Measurements from ENCODE around the gene RDH16.
"Not testable (repeated sequence)": the region's sequence is repeated elsewhere in the genome, so short reads cannot be mapped to it uniquely, and the experiment has no call there.

RDH16 gene

DNA sequence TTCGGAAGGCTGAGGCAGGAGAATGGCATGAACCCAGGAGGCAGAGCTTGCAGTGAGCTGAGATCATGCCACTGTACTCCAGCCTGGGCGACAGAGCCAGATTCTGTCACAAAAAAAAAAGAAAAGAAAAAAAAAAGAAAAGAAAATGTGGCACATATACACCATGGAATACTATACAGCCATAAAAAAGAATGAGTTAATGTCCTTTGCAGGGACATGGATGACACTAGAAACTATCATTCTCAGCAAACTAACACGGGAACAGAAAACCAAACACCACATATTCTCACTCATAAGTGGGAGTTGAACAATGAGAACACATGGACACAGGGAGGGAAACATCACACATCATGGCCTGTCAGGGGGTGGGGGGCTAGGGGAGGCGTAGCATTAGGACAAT lies 20.0 kb upstream of the RDH16 start:
- not testable (repeated sequence) for H2BK12ac ChIP-seq (ENCODE audit: low read length); H3K4ac ChIP-seq (ENCODE audit: low read depth, low read length); H2AK5ac ChIP-seq (ENCODE audit: low read length); H3K4me2 ChIP-seq (ENCODE audit: low read length); DNase-seq; H3K9me3 ChIP-seq (ENCODE audit: insufficient read depth, low read depth, low read length); H2BK120ac ChIP-seq (ENCODE audit: insufficient read depth, low read length, poor library complexity); H3K9ac ChIP-seq (ENCODE audit: low read length); H3K36me3 ChIP-seq (ENCODE audit: control insufficient read depth in 1 of 2, insufficient read depth in 2 of 2, low read length in 2 of 2); H3K23ac ChIP-seq (ENCODE audit: low read length); H3K4me3 ChIP-seq (ENCODE audit: low read depth, low read length); H2BK5ac ChIP-seq (ENCODE audit: low read depth, low read length, poor library complexity); H4K8ac ChIP-seq (ENCODE audit: low read depth, low read length); H3K18ac ChIP-seq (ENCODE audit: low read length); H3K27me3 ChIP-seq (ENCODE audit: insufficient read depth, low read length); H3K27ac ChIP-seq (ENCODE audit: low read depth, low read length); H3K14ac ChIP-seq (ENCODE audit: low read length); H3K79me1 ChIP-seq (ENCODE audit: low read length); H4K12ac ChIP-seq (ENCODE audit: low read depth, low read length); H3K79me2 ChIP-seq (ENCODE audit: control insufficient read depth, insufficient read depth, low read length, poor library complexity); H3K4me1 ChIP-seq (ENCODE audit: control insufficient read depth in 1 of 2, insufficient read depth in 2 of 2, low read length in 2 of 2); H2AFZ ChIP-seq (ENCODE audit: insufficient read depth, low read length, poor library complexity); H4K91ac ChIP-seq (ENCODE audit: low read depth, low read length)
- WGBS (ENCODE audit: extremely low coverage, insufficient coverage, insufficient read length) = no CpG with 5 or more reads among the region's 4 CpGs

DNA sequence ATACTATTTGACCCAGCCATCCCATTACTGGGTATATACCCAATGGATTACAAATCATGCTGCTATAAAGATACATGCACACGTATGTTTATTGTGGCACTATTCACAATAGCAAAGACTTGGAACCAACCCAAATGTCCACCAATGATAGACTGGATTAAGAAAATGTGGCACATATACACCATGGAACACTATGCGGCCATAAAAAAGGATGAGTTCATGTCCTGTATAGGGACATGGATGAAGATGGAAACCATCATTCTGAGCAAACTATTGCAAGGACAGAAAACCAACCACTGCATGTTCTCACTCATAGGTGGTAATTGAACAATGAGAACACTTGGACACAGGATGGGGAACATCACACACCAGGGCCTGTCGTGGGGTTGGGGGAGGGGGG lies 16.8 kb upstream of the RDH16 start:
- H3K27me3 ChIP-seq (ENCODE audit: insufficient read depth, low read length); H4K91ac ChIP-seq (ENCODE audit: low read depth, low read length); H2BK12ac ChIP-seq (ENCODE audit: low read length); H3K36me3 ChIP-seq (ENCODE audit: control insufficient read depth in 1 of 2, insufficient read depth in 2 of 2, low read length in 2 of 2); H2BK5ac ChIP-seq (ENCODE audit: low read depth, low read length, poor library complexity); H3K23ac ChIP-seq (ENCODE audit: low read length); H3K4ac ChIP-seq (ENCODE audit: low read depth, low read length); H2AK5ac ChIP-seq (ENCODE audit: low read length); H3K27ac ChIP-seq (ENCODE audit: low read depth, low read length); H3K79me1 ChIP-seq (ENCODE audit: low read length); H2BK120ac ChIP-seq (ENCODE audit: insufficient read depth, low read length, poor library complexity); H3K79me2 ChIP-seq (ENCODE audit: control insufficient read depth, insufficient read depth, low read length, poor library complexity); DNase-seq; H2AFZ ChIP-seq (ENCODE audit: insufficient read depth, low read length, poor library complexity); H3K9me3 ChIP-seq (ENCODE audit: insufficient read depth, low read depth, low read length); H3K9ac ChIP-seq (ENCODE audit: low read length); H3K4me3 ChIP-seq (ENCODE audit: low read depth, low read length); H3K4me1 ChIP-seq (ENCODE audit: control insufficient read depth in 1 of 2, insufficient read depth in 2 of 2, low read length in 2 of 2); H3K4me2 ChIP-seq (ENCODE audit: low read length); H4K12ac ChIP-seq (ENCODE audit: low read depth, low read length); H3K18ac ChIP-seq (ENCODE audit: low read length); H3K14ac ChIP-seq (ENCODE audit: low read length); H4K8ac ChIP-seq (ENCODE audit: low read depth, low read length): not testable (repeated sequence)
- WGBS (ENCODE audit: extremely low coverage, insufficient coverage, insufficient read length) = no CpG with 5 or more reads among the region's 3 CpGs

DNA sequence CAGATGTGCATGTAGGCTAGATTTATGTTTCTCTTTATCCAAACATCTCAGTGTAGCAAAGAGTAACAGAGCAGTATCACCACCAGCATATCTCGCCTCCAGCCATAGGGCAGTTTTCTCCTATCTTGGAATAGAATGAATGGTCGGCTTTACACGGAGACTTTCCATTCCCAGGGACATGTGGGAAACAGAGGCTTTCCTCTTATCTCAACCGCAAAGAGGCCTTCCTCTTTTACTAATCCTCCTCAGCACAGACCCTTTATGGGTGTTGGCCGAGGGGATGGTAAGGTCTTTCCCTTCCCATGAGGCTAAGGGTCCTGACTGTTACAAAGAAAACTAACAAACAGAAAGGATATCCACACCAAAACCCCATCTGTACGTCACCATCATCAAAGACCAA lies 11.5 kb upstream of the RDH16 start:
- H3K27me3 ChIP-seq (ENCODE audit: insufficient read depth, low read length); H3K79me2 ChIP-seq (ENCODE audit: control insufficient read depth, insufficient read depth, low read length, poor library complexity); H3K4me3 ChIP-seq (ENCODE audit: low read depth, low read length); H3K4me1 ChIP-seq (ENCODE audit: control insufficient read depth in 1 of 2, insufficient read depth in 2 of 2, low read length in 2 of 2); H2BK12ac ChIP-seq (ENCODE audit: low read length); H3K14ac ChIP-seq (ENCODE audit: low read length); H3K27ac ChIP-seq (ENCODE audit: low read depth, low read length); H3K4ac ChIP-seq (ENCODE audit: low read depth, low read length); H4K12ac ChIP-seq (ENCODE audit: low read depth, low read length); DNase-seq; H3K9ac ChIP-seq (ENCODE audit: low read length); H3K23ac ChIP-seq (ENCODE audit: low read length); H2AK5ac ChIP-seq (ENCODE audit: low read length); H3K79me1 ChIP-seq (ENCODE audit: low read length); H4K8ac ChIP-seq (ENCODE audit: low read depth, low read length); H4K91ac ChIP-seq (ENCODE audit: low read depth, low read length); H3K18ac ChIP-seq (ENCODE audit: low read length); H3K9me3 ChIP-seq (ENCODE audit: insufficient read depth, low read depth, low read length); H3K4me2 ChIP-seq (ENCODE audit: low read length); H3K36me3 ChIP-seq (ENCODE audit: control insufficient read depth in 1 of 2, insufficient read depth in 2 of 2, low read length in 2 of 2); H2BK120ac ChIP-seq (ENCODE audit: insufficient read depth, low read length, poor library complexity); H2BK5ac ChIP-seq (ENCODE audit: low read depth, low read length, poor library complexity); H2AFZ ChIP-seq (ENCODE audit: insufficient read depth, low read length, poor library complexity): not testable (repeated sequence)
- WGBS (ENCODE audit: extremely low coverage, insufficient coverage, insufficient read length) = no CpG with 5 or more reads among the region's 6 CpGs

DNA sequence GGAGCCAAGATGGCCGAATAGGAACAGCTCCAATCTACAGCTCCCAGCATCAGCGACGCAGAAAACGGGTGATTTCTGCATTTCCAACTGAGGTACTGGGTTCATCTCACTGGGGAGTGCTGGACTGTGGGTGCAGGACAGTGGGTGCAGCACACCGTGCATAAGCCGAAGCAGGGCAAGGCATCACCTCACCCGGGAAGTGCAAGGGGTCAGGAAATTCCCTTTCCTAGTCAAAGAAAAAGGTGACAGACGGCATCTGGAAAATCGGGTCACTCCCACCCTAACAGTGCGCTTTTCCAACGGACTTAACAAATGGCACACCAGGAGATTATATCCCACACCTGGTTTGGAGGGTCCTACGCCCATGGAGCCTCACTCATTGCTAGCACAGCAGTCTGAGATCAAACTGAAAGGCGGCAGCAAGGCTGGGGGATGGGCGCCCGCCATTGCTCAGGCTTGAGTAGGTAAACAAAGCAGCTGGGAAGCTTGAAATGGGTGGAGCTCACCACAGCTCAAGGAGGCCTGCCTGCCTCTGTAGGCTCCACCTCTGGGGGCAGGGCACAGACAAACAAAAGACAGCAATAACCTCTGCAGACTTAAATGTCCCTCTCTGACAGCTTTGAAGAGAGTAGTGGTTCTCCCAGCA lies 8.7 kb upstream of the RDH16 start:
- not testable (repeated sequence) for H3K4ac ChIP-seq (ENCODE audit: low read depth, low read length); H3K18ac ChIP-seq (ENCODE audit: low read length); H2AK5ac ChIP-seq (ENCODE audit: low read length); H3K9me3 ChIP-seq (ENCODE audit: insufficient read depth, low read depth, low read length); H3K27ac ChIP-seq (ENCODE audit: low read depth, low read length); H2BK5ac ChIP-seq (ENCODE audit: low read depth, low read length, poor library complexity); H4K8ac ChIP-seq (ENCODE audit: low read depth, low read length); H3K9ac ChIP-seq (ENCODE audit: low read length); H3K36me3 ChIP-seq (ENCODE audit: control insufficient read depth in 1 of 2, insufficient read depth in 2 of 2, low read length in 2 of 2); H3K4me3 ChIP-seq (ENCODE audit: low read depth, low read length); H3K14ac ChIP-seq (ENCODE audit: low read length); H3K79me1 ChIP-seq (ENCODE audit: low read length); DNase-seq; H3K23ac ChIP-seq (ENCODE audit: low read length); H2BK12ac ChIP-seq (ENCODE audit: low read length); H3K4me2 ChIP-seq (ENCODE audit: low read length); H4K12ac ChIP-seq (ENCODE audit: low read depth, low read length); H3K4me1 ChIP-seq (ENCODE audit: control insufficient read depth in 1 of 2, insufficient read depth in 2 of 2, low read length in 2 of 2); H3K79me2 ChIP-seq (ENCODE audit: control insufficient read depth, insufficient read depth, low read length, poor library complexity); H4K91ac ChIP-seq (ENCODE audit: low read depth, low read length); H3K27me3 ChIP-seq (ENCODE audit: insufficient read depth, low read length); H2AFZ ChIP-seq (ENCODE audit: insufficient read depth, low read length, poor library complexity); H2BK120ac ChIP-seq (ENCODE audit: insufficient read depth, low read length, poor library complexity)
- WGBS (ENCODE audit: extremely low coverage, insufficient coverage, insufficient read length) = no CpG with 5 or more reads among the region's 15 CpGs
